K562 (cell line): Measurements from ENCODE around the gene MEX3C. TPM values are rescaled to one million over a fixed set of nuclear protein-coding genes. Genes with fewer than 3 reads are reported as not detected.
A peak's percentile ranks its signal among the peaks of the same experiment; 100 is the strongest.

ENCODE experiments used
- ATAC-seq: fragments of 200-7000 bp; cut with Tn5 transposase; 3 replicates; pipeline ENCODE4 v1.9.1; 2020; ENCODE audit warnings: moderate library complexity
- BruUV-seq: library from RNA; stranded (reverse); fragments of 400-500 nt; replicated peaks from 2 replicates; lab custom pipeline; 2021; lab: Mats Ljungman, UMichigan
- CTCF ChIA-PET: fragments of 300-600 bp; formaldehyde crosslinking; extraction: SDS; loops from one replicate; lab custom pipeline; 2021; ENCODE audit warnings: low intra/inter-chr PET ratio; lab: Yijun Ruan, JAX
- POLR2A ChIA-PET: fragments of 300-600, 350-650 bp; sonication (Branson Sonifier 250); formaldehyde crosslinking; extraction: SDS; loops from one replicate; lab custom pipeline; 2021; ENCODE audit warnings: antibody characterized with exemption, inconsistent platforms; lab: Yijun Ruan, JAX
- DNase-seq, 4 experiments: peaks; one replicate each; pipeline versions ENCODE4 v3.0.0 to v3.0.0-alpha.2; 2011 to 2018; ENCODE audit warnings: low spot score in 3 of 4, mixed read lengths in 3 of 4; ENCODE audit errors: extremely low read depth in 1 of 4
- FAIRE-seq: peaks from 2 replicates; lab custom pipeline; 2011; peaks lifted over from hg19 to GRCh38; lab: Jason Lieb, UNC
- H2AFZ ChIP-seq: 2 replicates; pipeline ENCODE4 v1.6.0; 2011; ENCODE audit warnings: low read depth, low read length, control low read depth, inconsistent platforms
- H3K27ac ChIP-seq: fragments of 200-600 bp; 3 replicates; pipeline ENCODE4 v1.8.0; 2011; ENCODE audit warnings: low read depth, mild to moderate bottlenecking, control low read depth, inconsistent platforms, low read length, moderate library complexity, mixed read lengths; ENCODE audit errors: extremely low read depth
- H3K27me3 ChIP-seq, 2 experiments: fragments of 300-600 bp in 1 of 2; 2 replicates in 1 of 2; 3 replicates in 1 of 2; pipeline versions ENCODE4 v1.6.0 to v1.8.0; 2011; ENCODE audit warnings: inconsistent platforms in 2 of 2, low read length in 2 of 2, mild to moderate bottlenecking in 1 of 2, mixed read lengths in 1 of 2, moderate library complexity in 1 of 2; ENCODE audit not compliant: control insufficient read depth in 2 of 2, insufficient read depth in 2 of 2
- H3K36me3 ChIP-seq: fragments of 300-600 bp; 3 replicates; pipeline ENCODE4 v1.8.0; 2011; ENCODE audit warnings: mild to moderate bottlenecking, low read length, inconsistent platforms; ENCODE audit not compliant: control insufficient read depth, insufficient read depth
- H3K4me1 ChIP-seq, 2 experiments: fragments of 200-600 bp in 1 of 2; replicated peaks in 1 of 2; 2 replicates in 1 of 2; 3 replicates in 1 of 2; pipeline versions ENCODE4 v1.5.1 to v1.8.0; 2011; ENCODE audit warnings: inconsistent platforms in 2 of 2, low read length in 2 of 2, mild to moderate bottlenecking in 1 of 2, mixed read lengths in 1 of 2, moderate library complexity in 1 of 2; ENCODE audit not compliant: control insufficient read depth in 2 of 2, insufficient read depth in 2 of 2
- H3K4me2 ChIP-seq: 2 replicates; pipeline ENCODE4 v1.6.1; 2011; ENCODE audit warnings: low read length, control low read depth, inconsistent platforms, mixed read lengths; ENCODE audit not compliant: insufficient read depth
- H3K4me3 ChIP-seq: fragments of 200-600 bp; sonication (generic), shearing (Covaris generic); 2 replicates; pipeline ENCODE4 v1.5.1; 2016; ENCODE audit warnings: control low read depth, inconsistent platforms
- H3K79me2 ChIP-seq: fragments of 200-600 bp; 3 replicates; pipeline ENCODE4 v1.8.0; 2011; ENCODE audit warnings: low read length, inconsistent platforms; ENCODE audit not compliant: control insufficient read depth, insufficient read depth
- H3K9ac ChIP-seq, 2 experiments: 2 replicates each; pipeline versions ENCODE4 v1.6.0 to v1.6.1; 2011; ENCODE audit warnings: low read depth in 2 of 2, low read length in 2 of 2, control low read depth in 1 of 2, inconsistent platforms in 1 of 2, mild to moderate bottlenecking in 1 of 2, mixed read lengths in 1 of 2; ENCODE audit not compliant: insufficient read depth in 1 of 2
- H3K9me1 ChIP-seq: one replicate; pipeline ENCODE4 v1.6.0; 2011; ENCODE audit warnings: inconsistent platforms, mild to moderate bottlenecking, low read length, moderate library complexity; ENCODE audit not compliant: control insufficient read depth, insufficient read depth
- H3K9me3 ChIP-seq: replicated peaks from 2 replicates; pipeline ENCODE4 v1.5.1; 2011; ENCODE audit warnings: low read depth, low read length, inconsistent platforms; ENCODE audit not compliant: control insufficient read depth, insufficient read depth
- H4K20me1 ChIP-seq: replicated peaks from 2 replicates; pipeline ENCODE4 v1.6.1; 2011; ENCODE audit warnings: low read length, inconsistent platforms, mixed read lengths; ENCODE audit not compliant: control insufficient read depth, insufficient read depth
- BACH1 ChIP-seq: fragments of 200-800 bp; sonication (Bioruptor generic); IDR thresholded peaks from 2 replicates; pipeline ENCODE4 v1.6.1; 2016; ENCODE audit warnings: missing genetic modification characterization, missing compliant biosample characterization
- MEF2A ChIP-seq: IDR thresholded peaks from 2 replicates; pipeline ENCODE4 v1.6.1; 2011; ENCODE audit warnings: low read depth, mild to moderate bottlenecking, low read length, moderate library complexity; ENCODE audit not compliant: control insufficient read depth
- NCOA2 ChIP-seq, 2 experiments: fragments of 450-650 bp; IDR thresholded peaks; 2 replicates each; pipeline ENCODE4 v1.6.1; 2018; ENCODE audit warnings: mild to moderate bottlenecking in 2 of 2, moderate library complexity in 1 of 2; ENCODE audit not compliant: partially characterized antibody in 2 of 2
- POLR2AphosphoS5 ChIP-seq: IDR thresholded peaks from 2 replicates; pipeline ENCODE4 v1.6.1; 2011; ENCODE audit warnings: mild to moderate bottlenecking, low read depth, low read length, moderate library complexity; ENCODE audit not compliant: control insufficient read depth, insufficient read depth
- ZBED1 ChIP-seq: IDR thresholded peaks from 2 replicates; pipeline ENCODE4 v1.6.1; 2014
- ZNF436 ChIP-seq: fragments of 250-450, 450-650 bp; sonication (Bioruptor Pico); formaldehyde crosslinking; IDR thresholded peaks from 2 replicates; pipeline ENCODE4 v1.7.0; 2020; ENCODE audit warnings: mild to moderate bottlenecking
- ZNF75A ChIP-seq: fragments of 450-650 bp; formaldehyde crosslinking; IDR thresholded peaks from 2 replicates; pipeline ENCODE4 v1.4.0; 2020; ENCODE audit warnings: mild to moderate bottlenecking
- whole genome bisulfite sequencing: fragments of 100-300 bp; shearing (Covaris generic); methylation state at CpG from one replicate; pipeline ENCODE4 v1.1.6; 2016; ENCODE audit warnings: low coverage, mixed read lengths; ENCODE audit not compliant: insufficient coverage; ENCODE audit errors: missing lambda C conversion rate; 5-methylcytosine and 5-hydroxymethylcytosine counted together
- in situ Hi-C: fragments of 300-500 bp; cut with MboI; formaldehyde crosslinking; loops from 4 replicates; pipeline ENCODE4 v1.15.0; 2018; ENCODE audit warnings: inconsistent platforms, mixed read lengths
- intact Hi-C: fragments of 100-400 bp; cut with micrococcal nuclease; formaldehyde crosslinking; loops from 2 replicates; pipeline ENCODE4 v1.14.2; 2022
- polyA plus RNA-seq, 8 experiments: library from polyadenylated mRNA; depleted of rRNA in 4 of 8; stranded (reverse) in 5 of 8; unstranded in 3 of 8; fragments of >200 nt; fragmentation: Nextera tagmentation in 2 of 8; fragmentation: Illumina TruSeq in 1 of 8; extraction: Ambion mirVana in 2 of 8; extraction: Trizol in 1 of 8; gene quantifications; 2 replicates each; pipeline versions ENCODE4 v1.2.1 to v1.2.3, GENCODE V29; 2011 to 2014; ENCODE audit warnings: inconsistent platforms in 1 of 8, missing spikeins in 1 of 8
- total RNA-seq, 7 experiments: library from RNA; depleted of rRNA in 6 of 7; stranded (reverse); fragments of >200 nt in 6 of 7; fragmentation: Illumina TruSeq in 2 of 7; extraction: Trizol in 2 of 7; gene quantifications; 2 replicates each; pipeline versions ENCODE4 v1.2.1 to v1.2.3, GENCODE V29; 2011 to 2021; ENCODE audit warnings: low replicate concordance in 1 of 7

Gene MEX3C
- total and polyA plus RNA-seq, 9 of the 15 experiments (the other 6 are each of a cell fraction or from before 2014, with no cell fraction given), result 2.4 to 14.2 (median 10.6) TPM

DNA sequence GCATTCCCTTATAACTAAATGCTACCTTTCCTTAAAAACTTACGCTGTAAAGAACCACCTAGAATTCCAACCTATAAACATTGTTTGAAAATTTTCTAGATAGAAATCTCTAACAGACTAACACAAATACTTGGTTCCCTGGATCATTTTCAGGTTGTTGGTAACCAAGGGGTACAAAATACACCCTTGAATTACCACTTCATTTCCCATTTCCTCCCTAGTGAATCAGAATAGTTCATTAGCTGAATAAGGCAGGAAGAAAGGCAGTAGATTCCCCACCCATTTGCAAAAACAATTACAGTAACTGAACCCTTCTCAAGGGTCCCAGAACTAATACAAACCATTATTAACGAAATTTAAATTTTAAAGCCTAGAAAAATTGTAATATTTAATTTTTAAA lies 5.5 kb downstream of the MEX3C start:
- H3K4me3 ChIP-seq, result no peak overlapping the region
- TF ChIP-seq POLR2AphosphoS5 (no peak), MEF2A (no peak), ZBED1 (no peak), ZNF436 (no peak), BACH1 (tag) (no peak), NCOA2 (IDR thresholded peaks at IDR 0.05; ENCODE audit: partially characterized antibody in 2 of 2) (no peak), ZNF75A (CRISPR knock-in tag) (no peak)
- peaks cover 8 to 19% of the 10 kb centered on the region in 2 experiments; a peak in 4 of 5 replicates for H3K4me1 ChIP-seq
- no peak overlapping the region for H3K4me2 ChIP-seq
- in situ Hi-C loops, result no loop called here
- ATAC-seq (no peak), DNase-seq (no peak), FAIRE-seq (no peak)
- POLR2A ChIA-PET, result interaction anchor here (0.7 to 7.9 kb wide), 3 partner anchors 6 to 46 kb away, joined by 3 to 43 read pairs (median 3); no protein-coding TSS in a partner anchor
- whole genome bisulfite sequencing, result 40% methylated on average over 2 of the region's 2 CpGs
- peaks cover 3% of the 10 kb centered on the region for H3K9me1 ChIP-seq
- BruUV-seq, result no TSS peak
- peak overlapping the region; percentile 53; the same call in 1 of the 3 replicates for H3K27ac ChIP-seq
- intact Hi-C loops, result no loop called here
- H3K36me3 ChIP-seq, result peaks cover 4% of the 10 kb centered on the region; the same call in 1 of the 3 replicates
- no peaks in the 10 kb centered on the region for H3K9me3 ChIP-seq
- H3K27me3 ChIP-seq, result no peaks in the 10 kb centered on the region
- H3K9ac ChIP-seq, result no peak overlapping the region
- no peak overlapping the region for H2AFZ ChIP-seq
- peaks cover 89% of the 10 kb centered on the region for H3K79me2 ChIP-seq
- no peaks in the 10 kb centered on the region; the same call in 1 of the 2 replicates for H4K20me1 ChIP-seq
- CTCF ChIA-PET, result no interaction called here
